COLO829 (cell line): Measurements from ENCODE around the gene RIPOR1.
"Not testable (repeated sequence)": the region's sequence is repeated elsewhere in the genome, so short reads cannot be mapped to it uniquely, and the experiment has no call there.

Experiments
- DNase-seq: peaks from one replicate; pipeline ENCODE4 v3.0.0; 2012; ENCODE audit warnings: low spot score

The RIPOR1 gene, protein sequence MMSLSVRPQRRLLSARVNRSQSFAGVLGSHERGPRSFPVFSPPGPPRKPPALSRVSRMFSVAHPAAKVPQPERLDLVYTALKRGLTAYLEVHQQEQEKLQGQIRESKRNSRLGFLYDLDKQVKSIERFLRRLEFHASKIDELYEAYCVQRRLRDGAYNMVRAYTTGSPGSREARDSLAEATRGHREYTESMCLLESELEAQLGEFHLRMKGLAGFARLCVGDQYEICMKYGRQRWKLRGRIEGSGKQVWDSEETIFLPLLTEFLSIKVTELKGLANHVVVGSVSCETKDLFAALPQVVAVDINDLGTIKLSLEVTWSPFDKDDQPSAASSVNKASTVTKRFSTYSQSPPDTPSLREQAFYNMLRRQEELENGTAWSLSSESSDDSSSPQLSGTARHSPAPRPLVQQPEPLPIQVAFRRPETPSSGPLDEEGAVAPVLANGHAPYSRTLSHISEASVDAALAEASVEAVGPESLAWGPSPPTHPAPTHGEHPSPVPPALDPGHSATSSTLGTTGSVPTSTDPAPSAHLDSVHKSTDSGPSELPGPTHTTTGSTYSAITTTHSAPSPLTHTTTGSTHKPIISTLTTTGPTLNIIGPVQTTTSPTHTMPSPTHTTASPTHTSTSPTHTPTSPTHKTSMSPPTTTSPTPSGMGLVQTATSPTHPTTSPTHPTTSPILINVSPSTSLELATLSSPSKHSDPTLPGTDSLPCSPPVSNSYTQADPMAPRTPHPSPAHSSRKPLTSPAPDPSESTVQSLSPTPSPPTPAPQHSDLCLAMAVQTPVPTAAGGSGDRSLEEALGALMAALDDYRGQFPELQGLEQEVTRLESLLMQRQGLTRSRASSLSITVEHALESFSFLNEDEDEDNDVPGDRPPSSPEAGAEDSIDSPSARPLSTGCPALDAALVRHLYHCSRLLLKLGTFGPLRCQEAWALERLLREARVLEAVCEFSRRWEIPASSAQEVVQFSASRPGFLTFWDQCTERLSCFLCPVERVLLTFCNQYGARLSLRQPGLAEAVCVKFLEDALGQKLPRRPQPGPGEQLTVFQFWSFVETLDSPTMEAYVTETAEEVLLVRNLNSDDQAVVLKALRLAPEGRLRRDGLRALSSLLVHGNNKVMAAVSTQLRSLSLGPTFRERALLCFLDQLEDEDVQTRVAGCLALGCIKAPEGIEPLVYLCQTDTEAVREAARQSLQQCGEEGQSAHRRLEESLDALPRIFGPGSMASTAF

GRCh38 chr16:67528222-67528869 is at the start of gene RIPOR1:
RIPOR1 (plus strand) TSS chr16:67528829; CDS start chr16:67538447, 9,618 bp downstream.
- DNase-seq: no peak

GRCh38 chr16:67480833-67481560 is 47.6 kb upstream of the RIPOR1 start, which contains the start of gene ATP6V0D1:
ATP6V0D1 (minus strand) TSS chr16:67481157; CDS start chr16:67481086, 71 bp downstream.
- DNase-seq: peak; percentile 93

DNA sequence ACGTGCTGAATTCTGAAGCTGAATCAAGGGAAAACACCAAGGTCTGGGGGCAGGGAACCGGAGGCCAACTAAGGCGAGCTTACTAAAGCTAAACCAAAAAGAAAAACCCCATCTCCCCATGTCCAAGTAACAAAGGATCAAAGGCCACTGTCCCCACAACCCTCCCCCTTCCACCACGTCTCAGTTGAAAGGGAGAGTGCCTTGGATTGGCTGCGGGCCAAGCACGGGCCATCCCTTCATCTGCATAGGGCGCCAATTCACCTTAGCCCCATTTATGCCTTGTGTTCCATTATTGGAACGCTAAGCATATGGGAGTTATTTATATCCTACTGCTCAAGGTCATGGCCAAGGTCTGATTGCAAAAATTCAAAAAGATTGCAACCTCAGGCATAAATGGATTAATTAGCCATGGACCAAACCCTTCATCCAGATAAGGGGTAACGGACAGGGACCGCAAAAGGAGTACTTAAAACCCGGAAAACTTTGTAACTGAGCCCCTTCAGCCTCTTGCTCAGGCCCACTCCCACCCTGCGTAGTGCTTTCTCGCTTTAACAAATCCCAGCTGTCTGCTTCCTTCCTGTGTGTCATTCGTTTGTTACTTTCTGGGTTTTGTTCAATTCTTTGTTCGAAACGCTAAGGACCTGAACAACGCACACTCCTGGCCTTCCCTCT is 46.9 kb upstream of the RIPOR1 start:
- no peak for DNase-seq

- DNase-seq: no peak
Measured at GRCh38 chr16:67482233-67482924, 46.2 kb upstream of the RIPOR1 start.

DNA sequence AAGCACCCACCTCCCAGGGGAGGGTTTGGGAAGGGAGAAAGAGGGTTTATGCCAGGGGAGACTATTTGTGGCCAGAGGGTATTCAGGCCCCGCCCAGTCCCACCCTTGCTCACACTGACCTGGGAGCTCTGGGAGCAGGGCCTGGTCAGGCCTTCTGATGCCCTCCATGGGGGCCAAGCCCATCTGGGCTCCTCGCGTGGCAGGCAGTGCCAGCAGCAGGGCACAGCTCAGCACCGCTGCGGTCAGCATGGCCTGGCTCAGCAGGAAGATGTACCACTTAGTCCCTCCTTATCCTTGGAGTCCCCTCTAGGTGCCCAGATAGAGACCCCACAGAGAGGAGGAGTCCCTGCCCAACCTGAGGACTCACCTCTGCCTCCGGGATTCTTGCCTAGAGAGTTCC is 45.5 kb upstream of the RIPOR1 start, which contains the start of gene AGRP:
Gene AGRP, minus strand, starts transcription at position 398 of the 400 bp plus-strand sequence. Its CDS starts 149 bp downstream, at position 249.
- no peak for DNase-seq

DNA sequence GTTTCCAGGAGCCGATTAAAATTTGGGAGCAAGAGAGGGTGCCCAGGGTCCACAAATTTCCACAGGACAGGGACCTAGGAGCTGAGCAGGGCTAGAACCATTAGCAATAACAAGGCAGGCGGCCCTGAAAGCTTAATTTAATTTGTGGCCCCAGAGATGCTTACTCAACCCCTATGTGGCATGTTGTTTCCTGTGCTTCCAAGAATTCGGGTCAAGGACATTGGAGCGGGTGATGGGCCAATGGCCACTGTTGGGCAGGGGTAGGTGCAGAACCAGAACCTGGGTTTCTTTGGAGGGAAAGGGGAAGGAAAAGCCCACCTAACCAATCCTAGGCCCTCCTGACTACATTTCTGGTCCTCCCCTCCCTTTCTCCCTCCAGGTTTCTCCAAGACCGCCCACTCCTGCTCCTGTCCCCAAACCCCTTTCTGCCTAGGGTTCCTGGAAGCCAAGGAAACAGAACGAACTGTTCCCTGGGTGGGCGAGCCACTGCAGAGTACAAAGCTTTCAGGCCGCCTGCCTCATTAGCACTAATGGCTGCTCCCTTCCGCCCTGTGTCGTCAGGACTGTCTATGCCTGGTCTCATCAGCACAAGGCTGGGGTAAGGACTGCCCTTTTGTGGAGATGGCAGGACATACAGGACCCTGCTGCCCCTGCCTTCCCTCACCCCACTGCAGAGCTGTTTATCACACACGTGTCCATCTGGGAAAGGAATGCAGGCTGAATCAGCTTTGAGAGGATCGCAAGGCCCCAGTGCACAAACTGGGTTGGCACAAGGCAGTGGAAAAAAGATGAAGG is 44.7 kb upstream of the RIPOR1 start:
- DNase-seq: no peak

- no peak for DNase-seq
Measured at GRCh38 chr16:67486805-67487204, 41.8 kb upstream of the RIPOR1 start.

- not testable (repeated sequence) for DNase-seq
Measured at GRCh38 chr16:67487561-67487960, 41.1 kb upstream of the RIPOR1 start.

DNA sequence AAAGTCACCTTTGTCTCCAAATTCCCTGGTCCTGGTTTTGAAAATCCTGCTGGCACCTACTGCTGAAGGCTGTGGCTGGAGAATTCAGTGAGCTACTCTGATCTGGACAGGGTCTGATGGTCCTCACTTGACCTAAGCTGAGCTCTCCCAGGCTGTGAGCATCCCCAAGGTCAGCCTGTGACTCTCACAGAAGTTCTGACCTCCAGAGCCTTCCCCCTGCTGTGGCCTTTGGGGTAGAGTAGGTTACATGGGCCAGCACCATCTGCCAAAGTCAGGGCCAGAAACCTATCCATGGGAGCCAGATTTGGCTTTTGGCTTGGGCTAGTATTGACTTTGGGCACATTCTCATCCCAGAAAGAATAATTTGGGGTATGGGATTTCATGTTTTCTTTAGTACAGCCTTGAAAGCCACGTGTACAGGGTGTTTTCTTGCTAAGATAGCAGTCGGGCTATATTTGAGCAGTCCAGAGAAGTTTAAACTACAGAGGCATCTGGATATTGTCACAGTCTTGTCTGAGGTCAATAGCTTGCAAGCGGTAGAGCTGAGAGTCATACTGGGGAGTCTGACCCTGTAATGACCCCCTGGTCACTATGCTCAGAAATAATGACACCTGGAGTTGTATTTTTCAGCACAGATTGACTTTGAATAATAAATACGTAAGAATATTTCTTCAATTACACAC is 39.1 kb upstream of the RIPOR1 start:
- DNase-seq: no peak

DNA sequence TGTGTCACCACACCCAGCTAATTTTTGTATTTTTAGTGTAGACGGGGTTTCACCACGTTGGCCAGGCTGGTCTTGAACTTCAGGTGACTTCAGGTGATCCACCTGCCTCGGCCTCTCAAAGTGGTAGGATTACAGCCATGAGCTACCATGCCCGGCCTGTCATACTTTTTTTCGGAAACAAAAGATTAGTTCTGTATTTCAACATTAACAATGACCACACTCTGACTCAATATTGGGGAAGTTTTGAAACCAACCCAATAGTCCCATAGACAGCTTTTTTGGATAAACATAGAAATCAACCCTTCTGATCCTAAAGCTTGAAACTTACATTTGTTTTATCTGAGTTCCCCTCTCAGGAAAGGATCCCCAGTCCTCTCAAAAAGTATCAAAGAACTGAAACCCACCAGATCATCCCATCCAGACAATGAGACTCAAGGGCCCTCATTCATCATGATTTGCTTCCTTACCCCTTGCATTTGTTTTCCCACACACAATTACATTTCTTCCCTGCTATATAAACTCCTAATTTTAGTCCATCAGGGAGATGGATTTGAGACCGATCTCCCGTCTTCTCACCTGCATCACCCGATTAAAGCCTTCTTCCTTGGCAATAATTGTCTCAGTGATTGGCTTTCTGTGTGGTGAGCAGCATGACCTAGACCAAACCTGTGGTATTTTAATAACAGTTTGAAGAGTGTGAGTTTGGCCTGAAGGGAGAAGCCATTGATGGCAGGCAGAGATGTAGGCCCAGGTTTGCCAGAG is 38.1 kb upstream of the RIPOR1 start:
- DNase-seq: no peak

DNA sequence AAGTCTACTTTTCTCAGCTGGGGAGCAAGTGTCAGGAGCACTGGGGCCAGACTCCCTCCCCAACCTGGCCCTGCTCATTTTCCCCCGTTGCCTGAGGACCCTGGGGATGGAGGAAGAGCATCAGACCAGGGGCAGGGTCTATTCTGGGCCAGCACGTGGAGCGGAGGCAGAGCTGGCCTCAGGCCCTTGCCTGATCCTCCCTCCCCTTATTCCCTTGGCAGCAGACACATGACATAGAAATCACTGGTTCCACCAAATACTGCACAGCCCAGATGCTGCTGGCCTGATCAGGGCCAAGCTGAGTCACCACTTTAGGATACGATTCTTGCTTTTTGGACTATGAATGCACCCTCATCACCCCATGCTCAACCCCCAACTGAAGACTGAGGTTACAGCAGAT is 29.5 kb upstream of the RIPOR1 start:
- DNase-seq: no peak

GRCh38 chr16:67504031-67505021 is 24.3 kb upstream of the RIPOR1 start:
- DNase-seq: no peak

DNA sequence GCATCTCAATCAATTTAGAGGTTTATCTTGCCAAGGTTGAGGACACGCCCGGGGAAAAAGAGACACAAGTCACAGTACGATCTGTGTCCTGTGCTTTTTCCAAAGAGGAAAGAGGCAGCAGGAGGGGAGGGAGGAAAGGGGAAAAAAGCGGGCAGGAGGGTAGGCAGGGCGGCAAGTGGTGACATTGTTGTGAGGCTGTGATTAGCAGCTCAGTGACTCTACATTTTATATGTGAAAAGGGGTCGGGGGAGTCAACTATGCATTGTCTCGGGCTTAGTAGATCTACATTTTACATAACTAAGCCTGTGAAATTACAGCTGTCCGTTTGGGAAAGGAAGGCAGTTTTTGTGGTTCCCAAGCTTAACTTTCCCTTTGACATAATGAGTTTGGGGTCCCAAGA is 22.2 kb upstream of the RIPOR1 start:
- no peak for DNase-seq

- no peak for DNase-seq
Measured at GRCh38 chr16:67509016-67509415, 19.6 kb upstream of the RIPOR1 start.

GRCh38 chr16:67513892-67514291 is 14.7 kb upstream of the RIPOR1 start:
- not testable (repeated sequence) for DNase-seq

DNA sequence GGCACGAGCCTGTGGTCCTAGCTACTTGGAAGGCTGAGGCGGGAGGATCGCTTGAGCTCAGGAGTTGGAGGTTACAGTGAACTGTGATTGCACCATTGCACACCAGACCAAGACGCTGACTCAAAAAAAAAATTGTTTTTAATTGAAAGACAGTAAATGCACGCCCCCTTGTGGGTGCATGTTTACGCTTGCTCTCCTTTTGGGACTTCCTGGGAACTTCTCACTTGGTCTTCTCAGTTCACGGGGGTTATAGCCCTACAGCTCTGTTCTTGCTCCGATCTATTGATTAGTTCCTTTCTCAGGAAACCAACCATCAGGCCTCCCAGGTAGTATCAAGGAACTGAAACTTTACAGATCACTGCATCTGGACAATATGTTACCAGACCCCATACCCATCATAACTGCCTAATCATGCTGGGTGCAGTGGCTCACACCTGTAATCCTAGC is 14.2 kb upstream of the RIPOR1 start:
- peak; percentile 43 for DNase-seq
